T-cell (primary cell): ENCODE measurements around the gene HMGXB3. TPM values are rescaled to one million over a fixed set of nuclear protein-coding genes. Genes with fewer than 3 reads are reported as not detected.

Experiments
- ATAC-seq, 4 experiments: fragments of 200-7000 bp in 3 of 4; fragments of 150-1000 bp in 1 of 4; cut with Tn5 transposase; replicated peaks in 1 of 4; 1 replicate in 3 of 4; 2 replicates in 1 of 4; pipeline ENCODE4 v1.10.0; 2021; ENCODE audit warnings: moderate library complexity in 3 of 4, mild to moderate bottlenecking in 2 of 4, moderate number of reproducible peaks in 1 of 4
- CTCF ChIA-PET, 2 donors: fragments of 300-600 bp; sonication (Branson Sonifier 250); formaldehyde crosslinking; loops; one replicate each; lab custom pipeline; 2022; ENCODE audit warnings: antibody characterized with exemption in 2 of 2; lab: Charles Lee
- POLR2A ChIA-PET, 2 donors: fragments of 300-600 bp; sonication (Branson Sonifier 250); formaldehyde crosslinking; loops; one replicate each; lab custom pipeline; 2022; ENCODE audit warnings: antibody characterized with exemption in 2 of 2; lab: Charles Lee
- DNase-seq, 35 experiments: peaks; one replicate each; pipeline versions ENCODE4 v3.0.0 to v3.0.0-alpha.2; 2013 to 2023
- H3K27ac ChIP-seq: one replicate; pipeline ENCODE4 v1.5.1; 2013; ENCODE audit warnings: low read length
- H3K27me3 ChIP-seq, 2 experiments: replicated peaks in 1 of 2; 1 replicate in 1 of 2; 2 replicates in 1 of 2; pipeline versions ENCODE4 v1.6.1 to v1.7.0; 2013; ENCODE audit warnings: low read length in 1 of 2, mixed read lengths in 1 of 2; ENCODE audit not compliant: control insufficient read depth in 2 of 2, insufficient read depth in 2 of 2; ENCODE audit errors: extremely low read depth in 1 of 2
- H3K36me3 ChIP-seq, 2 donors: 1 replicate in 1 of 2; 2 replicates in 1 of 2; pipeline versions ENCODE4 v1.6.1 to v1.7.0; 2013; ENCODE audit warnings: low read length in 1 of 2; ENCODE audit not compliant: control insufficient read depth in 2 of 2, insufficient read depth in 1 of 2; ENCODE audit errors: extremely low read depth in 1 of 2
- H3K4me1 ChIP-seq, 2 experiments: 1 replicate in 1 of 2; 2 replicates in 1 of 2; pipeline versions ENCODE4 v1.6.1 to v1.7.0; 2013; ENCODE audit warnings: low read length in 2 of 2, mixed read lengths in 1 of 2; ENCODE audit not compliant: insufficient read depth in 2 of 2, control insufficient read depth in 1 of 2; ENCODE audit errors: extremely low read depth in 1 of 2
- H3K4me3 ChIP-seq, 2 donors: 1 replicate in 1 of 2; 2 replicates in 1 of 2; pipeline versions ENCODE4 v1.5.1 to v1.7.0; 2013; ENCODE audit warnings: mild to moderate bottlenecking in 2 of 2, low read length in 1 of 2, moderate library complexity in 1 of 2; ENCODE audit not compliant: control insufficient read depth in 1 of 2; ENCODE audit errors: extremely low read depth in 1 of 2
- H3K9me3 ChIP-seq: 2 replicates; pipeline ENCODE4 v1.7.0; 2013
- H3K27ac Mint-ChIP-seq, 2 donors: one replicate each; pipeline ENCODE4 v1.8.0; 2020 to 2021; ENCODE audit warnings: mild to moderate bottlenecking in 2 of 2, mixed read lengths in 2 of 2
- H3K27me3 Mint-ChIP-seq, 2 donors: one replicate each; pipeline ENCODE4 v1.8.0; 2021 to 2022; ENCODE audit warnings: mixed read lengths in 2 of 2
- H3K36me3 Mint-ChIP-seq: one replicate; pipeline ENCODE4 v1.8.0; 2021; ENCODE audit warnings: mixed read lengths
- H3K4me1 Mint-ChIP-seq, 3 donors: one replicate each; pipeline ENCODE4 v1.8.0; 2020 to 2022; ENCODE audit warnings: mixed read lengths in 3 of 3, mild to moderate bottlenecking in 1 of 3
- H3K4me3 Mint-ChIP-seq, 3 donors: one replicate each; pipeline ENCODE4 v1.8.0; 2020 to 2022; ENCODE audit warnings: mild to moderate bottlenecking in 3 of 3, mixed read lengths in 3 of 3, moderate library complexity in 3 of 3
- H3K9me3 Mint-ChIP-seq, 3 donors: one replicate each; pipeline ENCODE4 v1.8.0; 2020 to 2022; ENCODE audit warnings: mixed read lengths in 3 of 3
- WGBS: methylation state at CpG from one replicate; pipeline ENCODE4 v1.1.5; 2013; ENCODE audit warnings: missing lambda C conversion rate; ENCODE audit not compliant: insufficient coverage; 5-methylcytosine and 5-hydroxymethylcytosine counted together
- total RNA-seq, 35 experiments: library from RNA in 6 of 35; stranded (reverse) in 6 of 35; fragments of 120-200 nt in 1 of 35; gene quantifications; one replicate each; pipeline versions ENCODE4 v1.2.1 to v1.2.4 and lab custom pipeline; 2013 to 2026

The HMGXB3 gene
- total RNA-seq, 5 donors from 2014 or later (not counting 1 experiment from before 2014, with no cell fraction given) = 28.9 to 35.2 (median 30.9) TPM

- Mint-ChIP-seq H3K4me1 (peaks cover 3 to 6% (median 4%) of the 10 kb centered on the region in 3 donors), H3K27me3 (peaks cover 0 to 4% of the 10 kb centered on the region in 2 donors), H3K36me3 (no peaks in the 10 kb centered on the region), H3K9me3 (no peaks in the 10 kb centered on the region), H3K27ac (no peak overlapping the region), H3K4me3 (no peak overlapping the region)
- no peaks in the 10 kb centered on the region for H3K9me3 ChIP-seq
- CTCF ChIA-PET = no interaction called here
- no peak for DNase-seq
- POLR2A ChIA-PET = interaction anchor here in 1 of 2 donors (0.6 kb wide), 1 partner anchor 7 kb away, joined by 6 read pairs; no protein-coding TSS in a partner anchor
- no peak overlapping the region for H3K27ac ChIP-seq
- peaks cover 0 to 5% of the 10 kb centered on the region in 2 experiments for H3K4me1 ChIP-seq
- H3K27me3 ChIP-seq = peaks cover 0 to 25% of the 10 kb centered on the region in 2 experiments
- ATAC-seq = no peak
- WGBS = 100% methylated on average over 1 of the region's 5 CpGs
- H3K4me3 ChIP-seq = no peak overlapping the region
- H3K36me3 ChIP-seq = no peaks in the 10 kb centered on the region
Measured at GRCh38 chr5:150066436-150066835, 65.9 kb downstream of the HMGXB3 start.

GRCh38 chr5:150066901-150067396 is 66.4 kb downstream of the HMGXB3 start:
- Histone ChIP-seq H3K9me3 (no peaks in the 10 kb centered on the region), H3K27me3 (peaks cover 0 to 25% of the 10 kb centered on the region in 2 experiments), H3K4me3 (no peak overlapping the region), H3K27ac (no peak overlapping the region), H3K36me3 (no peaks in the 10 kb centered on the region), H3K4me1 (peaks cover 0 to 5% of the 10 kb centered on the region in 2 experiments)
- Mint-ChIP-seq H3K4me3 (no peak overlapping the region), H3K36me3 (no peaks in the 10 kb centered on the region), H3K9me3 (no peaks in the 10 kb centered on the region), H3K27me3 (peaks cover 0 to 4% of the 10 kb centered on the region in 2 donors), H3K27ac (no peak overlapping the region), H3K4me1 (peaks cover 3 to 6% (median 4%) of the 10 kb centered on the region in 3 donors)
- WGBS = 25% methylated on average over 1 of the region's 2 CpGs
- no peak for ATAC-seq
- CTCF ChIA-PET = no interaction called here
- POLR2A ChIA-PET = no interaction called here
- DNase-seq = no peak

GRCh38 chr5:150067405-150067960 is 66.9 kb downstream of the HMGXB3 start:
- no peaks in the 10 kb centered on the region for H3K9me3 ChIP-seq
- H3K36me3 ChIP-seq = no peaks in the 10 kb centered on the region
- 81% methylated on average over 6 of the region's 6 CpGs for WGBS
- no peaks in the 10 kb centered on the region for H3K36me3 Mint-ChIP-seq
- H3K4me1 Mint-ChIP-seq = peaks cover 3 to 6% (median 4%) of the 10 kb centered on the region in 3 donors
- ChIA-PET CTCF (no interaction called here), POLR2A (no interaction called here)
- H3K27me3 Mint-ChIP-seq = peaks cover 0 to 4% of the 10 kb centered on the region in 2 donors
- no peak for ATAC-seq
- no peak overlapping the region for H3K4me3 Mint-ChIP-seq
- DNase-seq = no peak
- H3K4me1 ChIP-seq = peaks cover 0 to 5% of the 10 kb centered on the region in 2 experiments
- H3K9me3 Mint-ChIP-seq = no peaks in the 10 kb centered on the region
- H3K27me3 ChIP-seq = peaks cover 0 to 25% of the 10 kb centered on the region in 2 experiments
- no peak overlapping the region for H3K27ac Mint-ChIP-seq
- no peak overlapping the region for H3K4me3 ChIP-seq
- no peak overlapping the region for H3K27ac ChIP-seq

- peaks cover 0 to 4% of the 10 kb centered on the region in 2 donors for H3K27me3 Mint-ChIP-seq
- ATAC-seq (no peak), DNase-seq (no peak)
- Histone ChIP-seq H3K27ac (no peak overlapping the region), H3K4me3 (no peak overlapping the region), H3K9me3 (no peaks in the 10 kb centered on the region), H3K27me3 (peaks cover 0 to 24% of the 10 kb centered on the region in 2 experiments), H3K36me3 (no peaks in the 10 kb centered on the region), H3K4me1 (peaks cover 0 to 5% of the 10 kb centered on the region in 2 experiments)
- no peak overlapping the region for H3K27ac Mint-ChIP-seq
- no peak overlapping the region for H3K4me3 Mint-ChIP-seq
- CTCF ChIA-PET = no interaction called here
- H3K9me3 Mint-ChIP-seq = no peaks in the 10 kb centered on the region
- no peaks in the 10 kb centered on the region for H3K36me3 Mint-ChIP-seq
- peaks cover 3 to 6% (median 4%) of the 10 kb centered on the region in 3 donors for H3K4me1 Mint-ChIP-seq
- WGBS = 80% methylated on average over 2 of the region's 6 CpGs
- POLR2A ChIA-PET = no interaction called here
Measured at GRCh38 chr5:150068071-150068470, 67.5 kb downstream of the HMGXB3 start.

DNA sequence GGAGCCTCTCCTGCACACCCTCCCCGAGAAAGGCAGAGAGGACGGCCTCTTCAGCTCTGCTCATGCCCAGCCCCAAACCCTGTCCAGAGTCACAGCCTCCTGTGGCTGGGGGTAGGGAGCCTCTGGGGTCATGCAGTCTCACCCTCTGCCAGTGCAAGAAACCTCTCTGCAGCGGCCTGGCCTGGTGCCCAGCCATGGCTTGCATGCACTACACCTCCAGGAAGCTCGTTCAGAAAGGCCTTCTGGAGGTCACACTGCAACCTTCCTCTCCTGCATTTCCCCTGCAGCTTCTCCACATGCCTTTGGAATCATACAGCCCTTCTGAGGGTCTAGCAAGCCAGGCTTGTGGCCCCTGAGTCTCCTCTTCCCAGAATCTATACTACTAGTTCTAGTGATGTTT is 67.9 kb downstream of the HMGXB3 start:
- Mint-ChIP-seq H3K4me3 (no peak overlapping the region), H3K27ac (no peak overlapping the region), H3K4me1 (peaks cover 3 to 6% (median 4%) of the 10 kb centered on the region in 3 donors), H3K27me3 (peaks cover 0 to under 1% of the 10 kb centered on the region in 2 donors), H3K36me3 (no peaks in the 10 kb centered on the region), H3K9me3 (no peaks in the 10 kb centered on the region)
- H3K27me3 ChIP-seq = peaks cover 0 to 25% of the 10 kb centered on the region in 2 experiments
- no peak for DNase-seq
- H3K9me3 ChIP-seq = no peaks in the 10 kb centered on the region
- no peak overlapping the region for H3K27ac ChIP-seq
- ATAC-seq = no peak
- POLR2A ChIA-PET = no interaction called here
- peaks cover 0 to 5% of the 10 kb centered on the region in 2 experiments for H3K4me1 ChIP-seq
- H3K4me3 ChIP-seq = no peak overlapping the region
- 68% methylated on average over 4 of the region's 4 CpGs for WGBS
- CTCF ChIA-PET = no interaction called here
- no peaks in the 10 kb centered on the region for H3K36me3 ChIP-seq

DNA sequence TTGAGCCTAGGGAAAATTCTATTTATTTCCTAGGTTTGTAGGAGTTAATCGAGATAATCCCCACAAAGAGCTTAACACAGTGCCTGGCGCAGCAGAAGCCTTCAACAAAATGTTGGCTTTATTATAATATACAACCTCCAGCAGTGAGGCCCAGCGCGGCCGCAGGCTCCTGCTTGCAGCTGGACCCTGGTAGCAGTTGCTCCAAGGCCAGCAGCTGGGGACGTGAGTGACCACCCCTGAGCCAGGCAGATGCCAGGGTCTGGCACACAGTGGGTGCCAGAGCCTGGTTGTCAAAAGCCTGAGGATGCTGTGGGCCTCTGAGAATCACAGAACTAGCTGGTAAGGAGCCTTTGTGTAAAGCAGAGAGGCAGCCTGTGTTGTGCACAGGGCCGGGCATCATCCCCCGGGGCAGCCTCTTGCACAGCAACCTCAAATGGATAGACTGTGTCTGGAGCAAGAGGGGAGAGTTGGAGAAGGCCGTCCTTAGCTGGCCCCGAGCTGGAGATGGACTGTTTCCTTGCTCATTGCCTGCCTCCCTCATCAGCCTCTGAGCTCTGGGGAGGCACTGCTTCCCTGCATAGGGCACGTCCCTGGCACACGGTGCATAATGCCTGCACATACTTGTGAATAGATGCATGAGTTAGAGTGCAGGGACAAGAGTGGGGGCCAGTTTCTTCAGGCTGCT is 68.6 kb downstream of the HMGXB3 start:
- peaks cover 0 to 5% of the 10 kb centered on the region in 2 experiments for H3K4me1 ChIP-seq
- H3K27ac ChIP-seq = no peak overlapping the region
- H3K4me3 ChIP-seq = no peak overlapping the region
- POLR2A ChIA-PET = no interaction called here
- no peak overlapping the region for H3K27ac Mint-ChIP-seq
- CTCF ChIA-PET = interaction anchor here in 1 of 2 donors (0.5 kb wide), 1 partner anchor 60 kb away, joined by 3 read pairs; no protein-coding TSS in a partner anchor
- DNase-seq (no peak), ATAC-seq (no peak)
- WGBS = 89% methylated on average over 6 of the region's 12 CpGs
- no peaks in the 10 kb centered on the region for H3K36me3 Mint-ChIP-seq
- H3K27me3 ChIP-seq = peaks cover 0 to 25% of the 10 kb centered on the region in 2 experiments
- H3K4me3 Mint-ChIP-seq = no peak overlapping the region
- no peaks in the 10 kb centered on the region for H3K27me3 Mint-ChIP-seq
- H3K36me3 ChIP-seq = no peaks in the 10 kb centered on the region
- peaks cover 3 to 6% (median 4%) of the 10 kb centered on the region in 3 donors for H3K4me1 Mint-ChIP-seq
- H3K9me3 Mint-ChIP-seq = no peaks in the 10 kb centered on the region
- H3K9me3 ChIP-seq = no peaks in the 10 kb centered on the region
